Endothelial cell of umbilical vein (primary cell): Measurements from ENCODE around the gene FABP1. TPM values are rescaled to one million over a fixed set of nuclear protein-coding genes. Genes with fewer than 3 reads are reported as not detected.

Source experiments
- BruUV-seq: library from RNA; stranded (reverse); fragments of 400-500 nt; replicated peaks from 2 replicates; lab custom pipeline; 2021; lab: Mats Ljungman, UMichigan
- CTCF ChIA-PET: fragments of 300-600, 350-600 bp; sonication (Branson Sonifier 250); formaldehyde crosslinking; loops from one replicate; lab custom pipeline; 2021; ENCODE audit warnings: antibody characterized with exemption, inconsistent platforms; lab: Charles Lee
- POLR2A ChIA-PET: fragments of 300-600, 350-600 bp; sonication (Branson Sonifier 250); formaldehyde crosslinking; loops from one replicate; lab custom pipeline; 2021; ENCODE audit warnings: antibody characterized with exemption, inconsistent platforms; lab: Charles Lee
- DNase-seq: peaks from one replicate; pipeline ENCODE4 v3.0.0-alpha.2; 2011; ENCODE audit warnings: low read depth, low spot score
- FAIRE-seq: peaks from 2 replicates; lab custom pipeline; 2011; peaks lifted over from hg19 to GRCh38; lab: Jason Lieb, UNC
- H2AFZ ChIP-seq: 2 replicates; pipeline ENCODE4 v1.6.0; 2012; ENCODE audit warnings: low read depth, low read length, control low read depth, inconsistent platforms
- H3K27ac ChIP-seq: 2 replicates; pipeline ENCODE4 v1.5.1; 2011; ENCODE audit warnings: low read depth, mild to moderate bottlenecking, control low read depth, low read length, moderate library complexity; ENCODE audit not compliant: insufficient read depth
- H3K27me3 ChIP-seq, 2 experiments: 2 replicates each; pipeline versions ENCODE4 v1.6.0 to v1.6.1; 2011; ENCODE audit warnings: low read length in 2 of 2, mixed read lengths in 1 of 2; ENCODE audit not compliant: control insufficient read depth in 2 of 2, insufficient read depth in 2 of 2
- H3K36me3 ChIP-seq, 2 experiments: 2 replicates in 1 of 2; 3 replicates in 1 of 2; pipeline ENCODE4 v1.5.1; 2011; ENCODE audit warnings: low read length in 2 of 2, mild to moderate bottlenecking in 1 of 2, moderate library complexity in 1 of 2; ENCODE audit not compliant: control insufficient read depth in 2 of 2, insufficient read depth in 2 of 2; ENCODE audit errors: extremely low read depth in 1 of 2
- H3K4me1 ChIP-seq: 3 replicates; pipeline ENCODE4 v1.5.1; 2011; ENCODE audit warnings: mild to moderate bottlenecking, low read length; ENCODE audit not compliant: control insufficient read depth, insufficient read depth; ENCODE audit errors: extremely low read depth
- H3K4me2 ChIP-seq: 2 replicates; pipeline ENCODE4 v1.6.1; 2011; ENCODE audit warnings: low read length, control low read depth, mixed read lengths; ENCODE audit not compliant: insufficient read depth
- H3K4me3 ChIP-seq, 3 experiments: fragments of 200-600 bp in 1 of 3; sonication (generic), shearing (Covaris generic) in 1 of 3; replicated peaks in 1 of 3; 2 replicates each; pipeline ENCODE4 v1.5.1; 2011 to 2016; ENCODE audit warnings: control low read depth in 3 of 3, low read length in 3 of 3, mild to moderate bottlenecking in 2 of 3, inconsistent platforms in 1 of 3, low read depth in 1 of 3, moderate library complexity in 1 of 3; ENCODE audit not compliant: insufficient read depth in 1 of 3
- H3K79me2 ChIP-seq: 2 replicates; pipeline ENCODE4 v1.6.0; 2012; ENCODE audit warnings: low read length, inconsistent platforms; ENCODE audit not compliant: control insufficient read depth, insufficient read depth
- H3K9ac ChIP-seq: replicated peaks from 2 replicates; pipeline ENCODE3; 2011; ENCODE audit warnings: low read length, control low read depth; ENCODE audit not compliant: insufficient read depth; ENCODE audit errors: extremely low read depth
- H3K9me1 ChIP-seq: replicated peaks from 3 replicates; pipeline ENCODE4 v1.6.0; 2011; ENCODE audit warnings: mild to moderate bottlenecking, low read length; ENCODE audit not compliant: control insufficient read depth, insufficient read depth; ENCODE audit errors: extremely low read depth
- H3K9me3 ChIP-seq: replicated peaks from 2 replicates; pipeline ENCODE4 v1.5.1; 2012; ENCODE audit warnings: low read length, inconsistent platforms; ENCODE audit not compliant: control insufficient read depth, insufficient read depth
- H4K20me1 ChIP-seq: replicated peaks from 2 replicates; pipeline ENCODE3; 2011; ENCODE audit warnings: mild to moderate bottlenecking, low read length; ENCODE audit not compliant: control insufficient read depth, insufficient read depth; ENCODE audit errors: extremely low read depth
- EZH2 ChIP-seq: IDR thresholded peaks from 2 replicates; pipeline ENCODE4 v1.6.1; 2012; ENCODE audit warnings: borderline replicate concordance, low read depth, mild to moderate bottlenecking, moderate library complexity, low read length, inconsistent platforms; ENCODE audit not compliant: severe bottlenecking
- FOS ChIP-seq: IDR thresholded peaks from 2 replicates; pipeline ENCODE4 v1.6.1; 2011; ENCODE audit warnings: mild to moderate bottlenecking, low read length, moderate library complexity, borderline replicate concordance; ENCODE audit not compliant: insufficient read depth
- JUN ChIP-seq: IDR thresholded peaks from 2 replicates; pipeline ENCODE4 v1.6.1; 2011; ENCODE audit warnings: borderline replicate concordance, low read depth; ENCODE audit not compliant: insufficient read length, insufficient read depth
- MYC ChIP-seq: IDR thresholded peaks from one replicate; pipeline ENCODE4 v1.6.1; 2011; ENCODE audit warnings: mild to moderate bottlenecking, low read depth, low read length
- POLR2A ChIP-seq: IDR thresholded peaks from 2 replicates; pipeline ENCODE4 v1.6.1; 2012; ENCODE audit warnings: low read depth, mild to moderate bottlenecking, control low read depth, low read length
- POLR2AphosphoS5 ChIP-seq: IDR thresholded peaks from 2 replicates; pipeline ENCODE4 v1.6.1; 2012; ENCODE audit warnings: low read depth, mild to moderate bottlenecking, control low read depth, low read length, moderate library complexity; ENCODE audit not compliant: insufficient read depth
- dilution Hi-C: fragments of 300-500 bp; cut with MboI; formaldehyde crosslinking; loops from one replicate; pipeline ENCODE4 v1.15.0; 2019; ENCODE audit warnings: low sequenced_read_pairs; ENCODE audit not compliant: extremely low pct_ligation_motif_present
- intact Hi-C: fragments of 100-400 bp; cut with micrococcal nuclease; formaldehyde crosslinking; loops from one replicate; pipeline ENCODE4 v1.10.0; 2022
- polyA plus RNA-seq, 4 experiments: library from polyadenylated mRNA; depleted of rRNA in 3 of 4; stranded (reverse) in 3 of 4; unstranded in 1 of 4; fragments of >200 nt; gene quantifications; 2 replicates each; pipeline versions ENCODE4 v1.2.1 to v1.2.3, GENCODE V29; 2011 to 2012; ENCODE audit warnings: missing spikeins in 1 of 4
- total RNA-seq: library from RNA; stranded (reverse); gene quantifications from 2 replicates; pipeline ENCODE4 v1.2.3, GENCODE V29; 2021
- TF ChIP-seq, protein P1 (sequence below): IDR thresholded peaks from 2 replicates; pipeline ENCODE4 v1.6.1; 2011; ENCODE audit not compliant: insufficient read depth, insufficient read length
- TF ChIP-seq, protein P2 (sequence below), 2 donors: IDR thresholded peaks; 1 replicate in 1 of 2; 2 replicates in 1 of 2; pipeline ENCODE4 v1.5.1; 2011; ENCODE audit warnings: low read length in 2 of 2, mild to moderate bottlenecking in 2 of 2, moderate library complexity in 2 of 2, control low read depth in 1 of 2, inconsistent platforms in 1 of 2, low read depth in 1 of 2; ENCODE audit not compliant: insufficient read depth in 1 of 2; ENCODE audit errors: extremely low read depth in 1 of 2

The FABP1 gene
- total and polyA plus RNA-seq, 2 donors (not counting 3 experiments of a cell fraction or from before 2014, with no cell fraction given): not detected

DNA sequence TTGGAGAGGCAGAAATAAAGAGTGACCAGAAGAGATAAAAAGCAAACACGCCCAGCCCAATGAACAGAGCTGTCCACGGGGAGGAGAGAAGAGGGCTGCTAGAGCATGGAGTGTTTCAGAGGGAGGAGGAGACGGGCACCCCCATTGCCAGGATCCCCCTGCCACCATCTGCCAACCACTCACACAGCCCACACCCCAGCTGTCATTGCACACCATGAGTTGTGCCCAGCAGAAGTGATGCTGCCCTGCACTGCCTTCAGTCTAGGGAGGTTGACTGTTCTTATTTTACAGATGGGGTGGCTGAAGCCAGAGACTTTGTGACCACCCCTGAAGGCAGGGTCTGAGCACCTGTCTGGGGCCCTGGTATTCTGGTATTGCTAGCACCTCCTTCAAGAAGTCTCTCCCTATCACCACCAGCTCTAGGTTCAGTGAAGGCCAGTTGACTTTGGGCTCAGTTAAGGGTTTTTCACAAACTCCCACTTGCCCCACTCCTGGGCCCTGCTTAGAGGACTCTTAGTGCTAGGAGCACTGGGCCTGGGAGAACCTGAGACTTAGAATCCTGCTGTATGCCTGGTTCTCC lies 2.4 kb downstream of the FABP1 start:
- no peak overlapping the region for H2AFZ ChIP-seq
- no peak overlapping the region for H3K27ac ChIP-seq
- no peaks in the 10 kb centered on the region for H3K27me3 ChIP-seq
- H3K9ac ChIP-seq: no peak overlapping the region
- FAIRE-seq: no peak
- TF ChIP-seq EZH2: no peak
- no peak for TF ChIP-seq POLR2AphosphoS5
- no peak for TF ChIP-seq POLR2A
- TF ChIP-seq, protein P1, sequence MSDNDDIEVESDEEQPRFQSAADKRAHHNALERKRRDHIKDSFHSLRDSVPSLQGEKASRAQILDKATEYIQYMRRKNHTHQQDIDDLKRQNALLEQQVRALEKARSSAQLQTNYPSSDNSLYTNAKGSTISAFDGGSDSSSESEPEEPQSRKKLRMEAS: no peak
- TF ChIP-seq JUN: no peak
- TF ChIP-seq MYC: no peak
- TF ChIP-seq, protein P2, sequence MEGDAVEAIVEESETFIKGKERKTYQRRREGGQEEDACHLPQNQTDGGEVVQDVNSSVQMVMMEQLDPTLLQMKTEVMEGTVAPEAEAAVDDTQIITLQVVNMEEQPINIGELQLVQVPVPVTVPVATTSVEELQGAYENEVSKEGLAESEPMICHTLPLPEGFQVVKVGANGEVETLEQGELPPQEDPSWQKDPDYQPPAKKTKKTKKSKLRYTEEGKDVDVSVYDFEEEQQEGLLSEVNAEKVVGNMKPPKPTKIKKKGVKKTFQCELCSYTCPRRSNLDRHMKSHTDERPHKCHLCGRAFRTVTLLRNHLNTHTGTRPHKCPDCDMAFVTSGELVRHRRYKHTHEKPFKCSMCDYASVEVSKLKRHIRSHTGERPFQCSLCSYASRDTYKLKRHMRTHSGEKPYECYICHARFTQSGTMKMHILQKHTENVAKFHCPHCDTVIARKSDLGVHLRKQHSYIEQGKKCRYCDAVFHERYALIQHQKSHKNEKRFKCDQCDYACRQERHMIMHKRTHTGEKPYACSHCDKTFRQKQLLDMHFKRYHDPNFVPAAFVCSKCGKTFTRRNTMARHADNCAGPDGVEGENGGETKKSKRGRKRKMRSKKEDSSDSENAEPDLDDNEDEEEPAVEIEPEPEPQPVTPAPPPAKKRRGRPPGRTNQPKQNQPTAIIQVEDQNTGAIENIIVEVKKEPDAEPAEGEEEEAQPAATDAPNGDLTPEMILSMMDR (IDR thresholded peaks at IDR 0.05; ENCODE audit: extremely low read depth in 1 of 2, insufficient read depth in 1 of 2, low read depth in 1 of 2, low read length in 2 of 2): no peak
- no peak for TF ChIP-seq FOS
- intact Hi-C loops (no loop called here), dilution Hi-C loops (no loop called here)
- H3K4me3 ChIP-seq: no peak overlapping the region
- H4K20me1 ChIP-seq: no peaks in the 10 kb centered on the region
- ChIA-PET POLR2A (no interaction called here), CTCF (interaction anchor here (0.5 to 1.2 kb wide), 2 partner anchors 65 to 89 kb away, joined by 3 read pairs; no protein-coding TSS in a partner anchor)
- H3K79me2 ChIP-seq: no peaks in the 10 kb centered on the region
- no peak overlapping the region for H3K4me2 ChIP-seq
- H3K36me3 ChIP-seq: no peaks in the 10 kb centered on the region
- H3K4me1 ChIP-seq: no peaks in the 10 kb centered on the region
- H3K9me1 ChIP-seq: no peaks in the 10 kb centered on the region
- no peaks in the 10 kb centered on the region for H3K9me3 ChIP-seq
- DNase-seq: no peak
- BruUV-seq: no TSS peak
